ENCODE data around the gene RPE65. TPM values are rescaled to one million over a fixed set of nuclear protein-coding genes. Genes with fewer than 3 reads are reported as not detected.
"Not testable (repeated sequence)": the region's sequence is repeated elsewhere in the genome, so short reads cannot be mapped to it uniquely, and the experiment has no call there.

The RPE65 gene
- total RNA-seq, 4 donors from 2014 or later = not detected

DNA sequence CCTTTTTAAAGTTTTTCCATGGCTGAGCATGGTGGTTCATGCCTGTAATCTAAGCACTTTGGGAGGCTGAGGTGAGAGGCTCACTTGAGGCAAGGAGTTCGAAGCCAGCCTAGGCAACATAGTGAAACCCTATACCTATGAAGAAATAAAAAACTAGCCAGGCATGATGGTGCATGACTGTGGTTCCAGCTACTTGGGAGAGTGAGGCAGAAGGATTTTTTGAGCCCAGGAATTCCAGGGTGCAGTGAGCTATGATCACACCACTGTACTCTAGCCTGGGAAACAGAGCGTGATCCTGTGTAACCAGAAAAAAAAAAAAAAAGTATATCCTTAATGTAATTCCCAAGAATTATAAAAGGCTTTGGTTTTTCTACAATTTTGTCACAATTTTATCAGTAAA, 29.7 kb upstream of the RPE65 start:
- no peak for TF ChIP-seq POLR2A (IDR thresholded peaks at IDR 0.05)
- TF ChIP-seq, protein P1, sequence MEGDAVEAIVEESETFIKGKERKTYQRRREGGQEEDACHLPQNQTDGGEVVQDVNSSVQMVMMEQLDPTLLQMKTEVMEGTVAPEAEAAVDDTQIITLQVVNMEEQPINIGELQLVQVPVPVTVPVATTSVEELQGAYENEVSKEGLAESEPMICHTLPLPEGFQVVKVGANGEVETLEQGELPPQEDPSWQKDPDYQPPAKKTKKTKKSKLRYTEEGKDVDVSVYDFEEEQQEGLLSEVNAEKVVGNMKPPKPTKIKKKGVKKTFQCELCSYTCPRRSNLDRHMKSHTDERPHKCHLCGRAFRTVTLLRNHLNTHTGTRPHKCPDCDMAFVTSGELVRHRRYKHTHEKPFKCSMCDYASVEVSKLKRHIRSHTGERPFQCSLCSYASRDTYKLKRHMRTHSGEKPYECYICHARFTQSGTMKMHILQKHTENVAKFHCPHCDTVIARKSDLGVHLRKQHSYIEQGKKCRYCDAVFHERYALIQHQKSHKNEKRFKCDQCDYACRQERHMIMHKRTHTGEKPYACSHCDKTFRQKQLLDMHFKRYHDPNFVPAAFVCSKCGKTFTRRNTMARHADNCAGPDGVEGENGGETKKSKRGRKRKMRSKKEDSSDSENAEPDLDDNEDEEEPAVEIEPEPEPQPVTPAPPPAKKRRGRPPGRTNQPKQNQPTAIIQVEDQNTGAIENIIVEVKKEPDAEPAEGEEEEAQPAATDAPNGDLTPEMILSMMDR (IDR thresholded peaks at IDR 0.05) = no peak
- Histone ChIP-seq H3K9me3 (no peaks in the 10 kb centered on the region), H3K4me3 (no peak overlapping the region), H3K4me1 (no peaks in the 10 kb centered on the region), H3K27me3 (no peaks in the 10 kb centered on the region), H3K36me3 (no peaks in the 10 kb centered on the region), H3K27ac (no peak overlapping the region)
- no peak for DNase-seq

DNA sequence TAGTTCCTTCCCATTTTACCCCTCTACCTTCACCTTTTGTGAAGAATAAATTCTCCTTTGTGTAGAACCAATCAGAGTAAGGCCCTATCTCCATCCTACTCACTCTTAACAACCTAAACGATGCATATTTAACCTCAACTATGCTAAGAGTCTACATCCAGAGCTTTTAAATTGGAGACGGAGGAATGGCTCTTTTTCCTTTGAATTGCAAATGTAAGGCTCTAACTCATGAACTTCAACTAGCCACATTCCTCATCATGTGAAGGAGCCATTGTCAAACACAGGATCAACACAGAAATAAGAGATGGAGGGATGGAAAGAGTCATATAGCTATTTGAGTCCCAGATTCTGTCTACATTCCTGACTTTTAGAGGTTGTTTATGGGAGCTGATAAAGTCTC, 28.9 kb upstream of the RPE65 start:
- Histone ChIP-seq H3K4me1 (no peaks in the 10 kb centered on the region), H3K9me3 (no peaks in the 10 kb centered on the region), H3K27ac (no peak overlapping the region), H3K36me3 (no peaks in the 10 kb centered on the region), H3K4me3 (no peak overlapping the region), H3K27me3 (no peaks in the 10 kb centered on the region)
- no peak for DNase-seq
- TF ChIP-seq, protein P1 (IDR thresholded peaks at IDR 0.05) = no peak
- no peak for TF ChIP-seq POLR2A (IDR thresholded peaks at IDR 0.05)

DNA sequence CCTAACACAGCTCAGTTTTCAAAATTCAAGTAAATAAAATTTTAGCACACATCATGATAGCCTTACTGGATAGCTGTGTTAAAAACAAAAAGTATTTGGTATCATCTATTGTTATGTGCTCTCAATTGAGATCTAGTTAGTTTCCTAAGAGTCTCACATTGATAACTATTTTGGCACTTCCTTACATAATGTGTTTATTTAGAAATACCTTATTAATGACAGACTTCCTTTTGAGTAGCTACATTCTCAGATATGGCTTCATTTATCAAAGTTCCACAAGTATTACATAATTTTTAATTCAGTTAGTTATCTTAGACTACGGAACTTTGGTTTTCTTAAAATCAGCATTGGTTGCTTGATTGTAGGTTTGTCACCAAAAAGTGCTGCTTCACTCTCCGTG, 26.9 kb upstream of the RPE65 start:
- H3K9me3 ChIP-seq, H3K36me3 ChIP-seq, H3K27me3 ChIP-seq, H3K4me3 ChIP-seq, H3K27ac ChIP-seq, H3K4me1 ChIP-seq, DNase-seq: not testable (repeated sequence)

DNA sequence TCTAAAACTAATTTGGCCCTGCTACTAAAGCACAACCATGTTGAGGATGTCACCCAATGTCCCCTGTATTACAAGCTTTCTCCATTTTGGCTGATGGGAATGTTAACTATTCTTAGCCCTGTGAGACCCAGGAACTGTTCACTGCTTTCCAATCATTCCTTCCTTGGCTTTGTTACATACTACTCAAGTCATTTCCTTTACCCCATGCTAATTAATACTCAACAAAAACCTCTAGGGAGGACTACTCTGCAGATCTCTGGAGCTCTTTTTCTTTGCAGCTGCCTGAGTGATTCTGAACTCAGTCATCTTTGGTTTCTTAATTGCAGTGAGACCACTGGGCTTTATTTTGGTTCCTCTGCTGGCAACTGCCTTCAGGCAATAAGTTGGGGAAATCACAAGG, 23.3 kb upstream of the RPE65 start:
- Histone ChIP-seq H3K27ac (no peak overlapping the region), H3K27me3 (no peaks in the 10 kb centered on the region), H3K9me3 (no peaks in the 10 kb centered on the region), H3K4me3 (no peak overlapping the region), H3K36me3 (no peaks in the 10 kb centered on the region), H3K4me1 (no peaks in the 10 kb centered on the region)
- TF ChIP-seq POLR2A (IDR thresholded peaks at IDR 0.05) = no peak
- TF ChIP-seq, protein P1 (IDR thresholded peaks at IDR 0.05) = no peak
- no peak for DNase-seq

DNA sequence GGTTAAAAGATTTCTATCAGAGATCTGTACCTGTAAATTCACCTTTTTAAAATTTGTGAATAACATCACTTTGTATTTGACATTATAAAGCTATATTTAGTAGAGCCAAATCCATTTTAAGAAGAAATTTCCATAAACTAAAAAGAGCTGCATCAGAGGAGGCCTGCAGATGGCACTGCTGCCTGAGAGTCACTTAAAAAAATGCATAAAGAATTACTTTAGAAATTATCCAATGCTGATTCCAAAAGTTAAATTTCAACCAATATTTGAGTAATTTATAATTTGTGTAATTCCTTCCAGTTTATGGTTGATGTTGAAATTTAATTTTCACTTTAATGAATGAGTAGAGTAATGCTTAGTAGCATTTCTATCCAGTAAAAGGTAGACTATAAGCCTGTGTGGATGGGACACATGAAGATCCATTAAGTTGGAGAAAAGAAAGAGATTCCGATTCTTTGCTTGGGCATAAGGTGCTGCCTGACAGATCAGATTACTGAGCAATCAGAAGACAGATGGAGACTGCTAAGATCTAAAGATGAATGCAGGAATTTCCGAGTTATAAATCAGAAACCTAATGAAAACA, 20.7 kb upstream of the RPE65 start:
- TF ChIP-seq POLR2A (IDR thresholded peaks at IDR 0.05) = no peak
- TF ChIP-seq, protein P1 (IDR thresholded peaks at IDR 0.05) = peak in 4 of 6 experiments; percentile 19 to 49 (median 42)
- Histone ChIP-seq H3K27ac (no peak overlapping the region), H3K36me3 (no peaks in the 10 kb centered on the region), H3K9me3 (no peaks in the 10 kb centered on the region), H3K4me1 (no peaks in the 10 kb centered on the region), H3K27me3 (no peaks in the 10 kb centered on the region), H3K4me3 (no peak overlapping the region)
- no peak for DNase-seq

DNA sequence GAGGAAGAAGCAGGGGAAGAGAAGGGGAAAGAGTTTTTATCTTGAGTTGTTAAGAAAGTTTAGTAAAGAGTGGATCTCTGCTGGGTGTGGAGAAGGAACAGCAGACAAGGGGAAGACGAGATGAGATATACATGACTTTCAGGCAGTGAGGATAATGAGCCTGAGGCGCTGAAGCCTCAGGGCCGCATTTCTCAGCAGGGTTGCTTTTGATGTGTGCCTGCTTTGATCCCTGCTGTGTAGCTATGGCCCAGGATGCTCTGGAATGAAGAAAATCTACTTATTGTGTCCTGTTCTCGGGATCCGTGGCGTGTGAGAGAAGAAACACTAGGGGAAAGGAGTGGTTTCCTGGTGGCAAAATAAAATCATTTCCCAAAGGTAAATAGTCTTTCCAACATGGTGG, 15.1 kb upstream of the RPE65 start:
- H3K4me3 ChIP-seq = no peak overlapping the region

More for the DNA sequence above, 15.1 kb upstream of the RPE65 start:
- H3K9me3 ChIP-seq = no peaks in the 10 kb centered on the region
- no peaks in the 10 kb centered on the region for H3K27me3 ChIP-seq
- no peak for TF ChIP-seq POLR2A (IDR thresholded peaks at IDR 0.05)
- TF ChIP-seq, protein P1 (IDR thresholded peaks at IDR 0.05) = no peak
- no peaks in the 10 kb centered on the region for H3K36me3 ChIP-seq
- H3K27ac ChIP-seq = no peak overlapping the region
- H3K4me1 ChIP-seq = no peaks in the 10 kb centered on the region
- DNase-seq = no peak
